GM23248 (cell line): ENCODE measurements around the gene PLXNB1. TPM values are rescaled to one million over a fixed set of nuclear protein-coding genes. Genes with fewer than 3 reads are reported as not detected.

Source experiments
- DNase-seq: peaks from one replicate; pipeline ENCODE4 v3.0.0-alpha.2; 2015
- H2AFZ ChIP-seq: fragments of 200-600 bp; sonication (generic); 2 replicates; pipeline ENCODE4 v1.6.1; 2016; ENCODE audit warnings: antibody characterized with exemption
- H3F3A ChIP-seq: fragments of 200-600 bp; sonication (generic); 2 replicates; pipeline ENCODE4 v1.6.1; 2016; ENCODE audit warnings: mild to moderate bottlenecking, antibody characterized with exemption, mixed run types; ENCODE audit not compliant: insufficient read depth
- H3K27ac ChIP-seq: fragments of 200-600 bp; sonication (generic); 2 replicates; pipeline ENCODE4 v1.5.1; 2016; ENCODE audit warnings: mild to moderate bottlenecking
- H3K27me3 ChIP-seq: fragments of 200-600 bp; sonication (generic); replicated peaks from 2 replicates; pipeline ENCODE4 v1.6.1; 2016; ENCODE audit warnings: mild to moderate bottlenecking; ENCODE audit not compliant: insufficient read depth
- H3K36me3 ChIP-seq: fragments of 200-600 bp; sonication (generic); 2 replicates; pipeline ENCODE4 v1.6.1; 2016; ENCODE audit warnings: low read depth, mild to moderate bottlenecking
- H3K4me1 ChIP-seq: fragments of 200-600 bp; sonication (generic); 2 replicates; pipeline ENCODE4 v1.6.1; 2016; ENCODE audit warnings: mild to moderate bottlenecking; ENCODE audit not compliant: insufficient read depth
- H3K4me2 ChIP-seq: fragments of 200-600 bp; sonication (generic); one replicate; pipeline ENCODE4 v1.6.1; 2016; ENCODE audit warnings: mild to moderate bottlenecking; ENCODE audit not compliant: unreplicated experiment
- H3K4me3 ChIP-seq: fragments of 200-600 bp; sonication (generic); 2 replicates; pipeline ENCODE4 v1.5.1; 2016; ENCODE audit warnings: mild to moderate bottlenecking
- H3K79me2 ChIP-seq: fragments of 200-600 bp; sonication (generic); 2 replicates; pipeline ENCODE4 v1.6.1; 2016; ENCODE audit warnings: mild to moderate bottlenecking; ENCODE audit not compliant: insufficient read depth
- H3K9ac ChIP-seq: fragments of 200-600 bp; sonication (generic); 2 replicates; pipeline ENCODE4 v1.6.1; 2016; ENCODE audit warnings: mild to moderate bottlenecking
- H3K9me2 ChIP-seq: fragments of 200-600 bp; sonication (generic); 2 replicates; pipeline ENCODE4 v1.6.1; 2016; ENCODE audit warnings: mixed run types, mild to moderate bottlenecking, moderate library complexity; ENCODE audit not compliant: insufficient read depth
- H3K9me3 ChIP-seq: fragments of 200-600 bp; sonication (generic); one replicate; pipeline ENCODE4 v1.6.1; 2017; ENCODE audit warnings: low read depth
- H4K20me1 ChIP-seq: fragments of 200-600 bp; sonication (generic); 2 replicates; pipeline ENCODE4 v1.6.0; 2016; ENCODE audit not compliant: insufficient read depth
- EZH2 ChIP-seq: fragments of 200-600 bp; sonication (generic); IDR thresholded peaks from 2 replicates; pipeline ENCODE4 v1.6.1; 2018; ENCODE audit warnings: antibody characterized with exemption, mild to moderate bottlenecking; ENCODE audit not compliant: insufficient read depth, poor library complexity, severe bottlenecking
- EZH2phosphoT487 ChIP-seq: fragments of 200-600 bp; sonication (generic); IDR thresholded peaks from 2 replicates; pipeline ENCODE4 v1.6.1; 2018; ENCODE audit warnings: antibody characterized with exemption, moderate library complexity, mild to moderate bottlenecking, low read depth; ENCODE audit not compliant: insufficient read depth
- WGBS, 2 experiments: methylation state at CpG; one replicate each; pipeline ENCODE4 v1.1.6; 2015 to 2017; ENCODE audit warnings: low lambda C conversion rate in 2 of 2, low coverage in 1 of 2; ENCODE audit errors: missing lambda C conversion rate in 2 of 2; 5-methylcytosine and 5-hydroxymethylcytosine counted together
- in situ Hi-C: fragments of 300-500 bp; cut with MboI; formaldehyde crosslinking; loops from 2 replicates; pipeline ENCODE4 v1.15.0; 2020
- polyA plus RNA-seq: library from polyadenylated mRNA; unstranded; fragments of >200 nt; fragmentation: Nextera tagmentation; extraction: Ambion mirVana; gene quantifications from 2 replicates; pipeline ENCODE4 v1.2.1, GENCODE V29; 2016
- total RNA-seq: library from RNA; depleted of rRNA; stranded (reverse); fragments of >200 nt; shearing (Covaris generic); gene quantifications from 2 replicates; pipeline ENCODE4 v1.2.3, GENCODE V29; 2014

PLXNB1 gene
- total and polyA plus RNA-seq, 2 experiments from 2014 or later = 3.3 to 5.5 TPM

- in situ Hi-C loops = no loop called here
Observed at GRCh38 chr3:48411606-48412374, 18.1 kb downstream of the PLXNB1 start.

GRCh38 chr3:48411041-48411588 lies 18.8 kb downstream of the PLXNB1 start:
- in situ Hi-C loops = no loop called here
- no peak for DNase-seq
- Histone ChIP-seq H3K9ac (no peak overlapping the region), H3K4me3 (no peak overlapping the region), H3K9me3 (no peaks in the 10 kb centered on the region), H3K36me3 (no peaks in the 10 kb centered on the region), H3K4me1 (no peaks in the 10 kb centered on the region), H3K27ac (no peak overlapping the region), H3K4me2 (no peak overlapping the region), H3K9me2 (no peaks in the 10 kb centered on the region), H4K20me1 (no peaks in the 10 kb centered on the region), H3K79me2 (no peaks in the 10 kb centered on the region), H3K27me3 (no peaks in the 10 kb centered on the region), H3F3A (no peaks in the 10 kb centered on the region), H2AFZ (no peak overlapping the region)
- TF ChIP-seq EZH2 (no peak), EZH2phosphoT487 (no peak)
- WGBS, 2 experiments = 93 to 94% methylated on average over 9 of the region's 9 CpGs

More at GRCh38 chr3:48411606-48412374, 18.1 kb downstream of the PLXNB1 start:
- Histone ChIP-seq H3K36me3 (no peaks in the 10 kb centered on the region), H3K9me3 (no peaks in the 10 kb centered on the region), H3K4me1 (no peaks in the 10 kb centered on the region), H3K27ac (no peak overlapping the region), H3K4me2 (no peak overlapping the region), H3K9ac (no peak overlapping the region), H4K20me1 (no peaks in the 10 kb centered on the region), H3K79me2 (no peaks in the 10 kb centered on the region), H3K4me3 (no peak overlapping the region), H2AFZ (no peak overlapping the region), H3F3A (no peaks in the 10 kb centered on the region), H3K27me3 (no peaks in the 10 kb centered on the region), H3K9me2 (no peaks in the 10 kb centered on the region)
- 85% methylated on average over 11 of the region's 11 CpGs for WGBS, 2 experiments
- DNase-seq = no peak
- no peak for TF ChIP-seq EZH2
- no peak for TF ChIP-seq EZH2phosphoT487

GRCh38 chr3:48410205-48411040 lies 19.5 kb downstream of the PLXNB1 start:
- WGBS, 2 experiments = 90 to 92% methylated on average over 16 of the region's 16 CpGs

GRCh38 chr3:48409291-48410201 lies 20.3 kb downstream of the PLXNB1 start:
- Histone ChIP-seq H3K4me2 (no peak overlapping the region), H3K27me3 (no peaks in the 10 kb centered on the region), H3K9ac (no peak overlapping the region), H3K27ac (no peak overlapping the region), H4K20me1 (no peaks in the 10 kb centered on the region), H3K9me2 (no peaks in the 10 kb centered on the region), H3K4me1 (no peaks in the 10 kb centered on the region), H3K79me2 (no peaks in the 10 kb centered on the region), H3K4me3 (no peak overlapping the region), H3F3A (no peaks in the 10 kb centered on the region), H3K36me3 (no peaks in the 10 kb centered on the region), H2AFZ (no peak overlapping the region), H3K9me3 (no peaks in the 10 kb centered on the region)
- no peak for TF ChIP-seq EZH2phosphoT487
- TF ChIP-seq EZH2 = no peak
- no peak for DNase-seq
- 83 to 87% methylated on average over 29 to 31 of the region's 31 CpGs for WGBS, 2 experiments
- in situ Hi-C loops = no loop called here

More at GRCh38 chr3:48410205-48411040, 19.5 kb downstream of the PLXNB1 start:
- in situ Hi-C loops = no loop called here
- no peak overlapping the region for H2AFZ ChIP-seq
- no peaks in the 10 kb centered on the region for H3K36me3 ChIP-seq
- no peak overlapping the region for H3K4me3 ChIP-seq
- H3K79me2 ChIP-seq = no peaks in the 10 kb centered on the region
- no peak for DNase-seq
- H3K4me2 ChIP-seq = no peak overlapping the region
- H3K9me3 ChIP-seq = no peaks in the 10 kb centered on the region
- no peaks in the 10 kb centered on the region for H3F3A ChIP-seq
- no peaks in the 10 kb centered on the region for H3K27me3 ChIP-seq
- TF ChIP-seq EZH2phosphoT487 (no peak), EZH2 (no peak)
- no peak overlapping the region for H3K9ac ChIP-seq
- no peak overlapping the region for H3K27ac ChIP-seq
- H3K4me1 ChIP-seq = no peaks in the 10 kb centered on the region
- no peaks in the 10 kb centered on the region for H3K9me2 ChIP-seq
- H4K20me1 ChIP-seq = no peaks in the 10 kb centered on the region
